GM10248 (cell line): ENCODE measurements around the gene ARHGAP27.
A peak's percentile ranks its signal among the peaks of the same experiment; 100 is the strongest.

ENCODE experiments used
- CTCF ChIA-PET: fragments of 300-600 bp; sonication (Branson Sonifier 250); formaldehyde crosslinking; extraction: SDS; loops from one replicate; lab custom pipeline; 2021; ENCODE audit warnings: antibody characterized with exemption; lab: Yijun Ruan, JAX
- POLR2A ChIA-PET: fragments of 350-650 bp; sonication (Branson Sonifier 250); formaldehyde crosslinking; extraction: SDS; loops from one replicate; lab custom pipeline; 2020; ENCODE audit warnings: antibody characterized with exemption; lab: Yijun Ruan, JAX
- DNase-seq: peaks from one replicate; pipeline ENCODE4 v3.0.0; 2012; ENCODE audit errors: extremely low spot score
- CTCF ChIP-seq: IDR thresholded peaks from 2 replicates; pipeline ENCODE4 v1.5.1; 2012; ENCODE audit warnings: mild to moderate bottlenecking, low read depth; ENCODE audit errors: extremely low read depth, missing control alignments, control extremely low read depth

The ARHGAP27 gene

GRCh38 chr17:45355087-45355486, 77.6 kb downstream of the ARHGAP27 start:
- no peak for TF ChIP-seq CTCF
- CTCF ChIA-PET = interaction anchor here (0.8 kb wide), 1 partner anchor 43 kb away, joined by 3 read pairs; no protein-coding TSS in a partner anchor
- DNase-seq = no peak
- POLR2A ChIA-PET = no interaction called here

GRCh38 chr17:45353043-45353442, 79.6 kb downstream of the ARHGAP27 start:
- no peak for TF ChIP-seq CTCF
- ChIA-PET CTCF (no interaction called here), POLR2A (no interaction called here)
- DNase-seq = peak; percentile 66

- ChIA-PET POLR2A (no interaction called here), CTCF (no interaction called here)
- TF ChIP-seq CTCF = no peak
- no peak for DNase-seq
Observed at GRCh38 chr17:45351831-45352230, 80.8 kb downstream of the ARHGAP27 start.

- POLR2A ChIA-PET = no interaction called here
- DNase-seq = no peak
- no peak for TF ChIP-seq CTCF
- CTCF ChIA-PET = interaction anchor here (0.7 to 0.8 kb wide), 2 partner anchors 17 to 52 kb away, joined by 3 read pairs; no protein-coding TSS in a partner anchor
Observed at GRCh38 chr17:45347444-45347843, 85.2 kb downstream of the ARHGAP27 start.

- no peak for DNase-seq
- ChIA-PET POLR2A (no interaction called here), CTCF (interaction anchor here (0.7 to 2.1 kb wide), 5 partner anchors 12 to 69 kb away, joined by 3 to 10 read pairs (median 6); partner anchors contain the start of gene MAP3K14)
- TF ChIP-seq CTCF = no peak
Observed at GRCh38 chr17:45346216-45347015, 86.3 kb downstream of the ARHGAP27 start.

GRCh38 chr17:45345554-45346215, 87.0 kb downstream of the ARHGAP27 start:
- no peak for DNase-seq
- POLR2A ChIA-PET = interaction anchor here (0.6 kb wide), 1 partner anchor 8 kb away, joined by 5 read pairs; no protein-coding TSS in a partner anchor
- TF ChIP-seq CTCF = no peak

More at GRCh38 chr17:45345554-45346215, 87.0 kb downstream of the ARHGAP27 start:
- CTCF ChIA-PET = interaction anchor here (0.9 to 2.1 kb wide), 6 partner anchors 11 to 69 kb away, joined by 3 to 10 read pairs (median 6); partner anchors contain the start of gene MAP3K14
